Neural crest cell (in vitro differentiated cells): ENCODE results near the gene NUP98. TPM values are rescaled to one million over a fixed set of nuclear protein-coding genes. Genes with fewer than 3 reads are reported as not detected.

ENCODE experiments used
- DNase-seq: peaks from one replicate; pipeline ENCODE4 v3.0.0; 2021; ENCODE audit warnings: low read depth, mixed read lengths, low spot score
- H3K27ac Mint-ChIP-seq: one replicate; pipeline ENCODE4 v1.8.0; 2021; ENCODE audit warnings: mild to moderate bottlenecking, mixed read lengths; ENCODE audit not compliant: unreplicated experiment
- H3K27me3 Mint-ChIP-seq: 2 replicates; pipeline ENCODE4 v1.8.0; 2021; ENCODE audit warnings: low read depth, mild to moderate bottlenecking, mixed read lengths
- H3K36me3 Mint-ChIP-seq: 2 replicates; pipeline ENCODE4 v1.8.0; 2021; ENCODE audit warnings: low read depth, mild to moderate bottlenecking, mixed read lengths
- H3K4me1 Mint-ChIP-seq: 2 replicates; pipeline ENCODE4 v1.8.0; 2021; ENCODE audit warnings: mixed read lengths
- H3K4me3 Mint-ChIP-seq: one replicate; pipeline ENCODE4 v1.8.0; 2021; ENCODE audit warnings: mild to moderate bottlenecking, mixed read lengths
- H3K9me3 Mint-ChIP-seq: 2 replicates; pipeline ENCODE4 v1.8.0; 2021; ENCODE audit warnings: mixed read lengths
- total RNA-seq: library from RNA; stranded (reverse); gene quantifications from 2 replicates; pipeline ENCODE4 v1.2.1, GENCODE V29; 2021
- TF ChIP-seq, protein P1 (sequence below): fragments of 200-600 bp; sonication (generic); conservative IDR thresholded peaks from 2 replicates; pipeline ENCODE4 v1.5.0; 2021; ENCODE audit warnings: antibody characterized with exemption, mild to moderate bottlenecking

The NUP98 gene
- total RNA-seq, 1 donor from 2014 or later: 96.8 TPM

DNA sequence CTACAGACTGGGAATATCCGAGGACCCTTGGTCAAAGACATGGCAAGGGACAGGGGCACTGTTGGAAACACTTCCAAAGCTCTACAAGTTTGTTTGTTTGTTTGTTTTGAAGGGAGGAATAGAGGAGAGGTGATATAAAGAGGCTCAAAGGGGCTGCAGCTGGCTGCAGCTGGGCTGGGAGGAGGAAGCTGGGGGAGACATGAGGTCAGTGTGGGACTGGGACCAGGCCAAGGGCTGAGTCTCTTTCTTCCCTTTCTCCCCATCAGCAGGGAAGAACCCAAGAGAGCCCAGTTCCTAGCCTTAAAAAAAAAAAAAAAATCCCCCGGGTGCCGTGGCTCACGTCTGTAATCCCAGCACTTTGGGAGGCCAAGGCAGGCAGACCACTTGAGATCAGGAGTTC is 38.4 kb upstream of the NUP98 start:
- TF ChIP-seq, protein P1, sequence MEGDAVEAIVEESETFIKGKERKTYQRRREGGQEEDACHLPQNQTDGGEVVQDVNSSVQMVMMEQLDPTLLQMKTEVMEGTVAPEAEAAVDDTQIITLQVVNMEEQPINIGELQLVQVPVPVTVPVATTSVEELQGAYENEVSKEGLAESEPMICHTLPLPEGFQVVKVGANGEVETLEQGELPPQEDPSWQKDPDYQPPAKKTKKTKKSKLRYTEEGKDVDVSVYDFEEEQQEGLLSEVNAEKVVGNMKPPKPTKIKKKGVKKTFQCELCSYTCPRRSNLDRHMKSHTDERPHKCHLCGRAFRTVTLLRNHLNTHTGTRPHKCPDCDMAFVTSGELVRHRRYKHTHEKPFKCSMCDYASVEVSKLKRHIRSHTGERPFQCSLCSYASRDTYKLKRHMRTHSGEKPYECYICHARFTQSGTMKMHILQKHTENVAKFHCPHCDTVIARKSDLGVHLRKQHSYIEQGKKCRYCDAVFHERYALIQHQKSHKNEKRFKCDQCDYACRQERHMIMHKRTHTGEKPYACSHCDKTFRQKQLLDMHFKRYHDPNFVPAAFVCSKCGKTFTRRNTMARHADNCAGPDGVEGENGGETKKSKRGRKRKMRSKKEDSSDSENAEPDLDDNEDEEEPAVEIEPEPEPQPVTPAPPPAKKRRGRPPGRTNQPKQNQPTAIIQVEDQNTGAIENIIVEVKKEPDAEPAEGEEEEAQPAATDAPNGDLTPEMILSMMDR: no peak
- Mint-ChIP-seq H3K27ac (no peak overlapping the region), H3K4me3 (peak overlapping the region; percentile 3), H3K9me3 (no peaks in the 10 kb centered on the region), H3K36me3 (peaks cover 17% of the 10 kb centered on the region), H3K27me3 (no peaks in the 10 kb centered on the region), H3K4me1 (peaks cover 39% of the 10 kb centered on the region)
- DNase-seq: no peak

DNA sequence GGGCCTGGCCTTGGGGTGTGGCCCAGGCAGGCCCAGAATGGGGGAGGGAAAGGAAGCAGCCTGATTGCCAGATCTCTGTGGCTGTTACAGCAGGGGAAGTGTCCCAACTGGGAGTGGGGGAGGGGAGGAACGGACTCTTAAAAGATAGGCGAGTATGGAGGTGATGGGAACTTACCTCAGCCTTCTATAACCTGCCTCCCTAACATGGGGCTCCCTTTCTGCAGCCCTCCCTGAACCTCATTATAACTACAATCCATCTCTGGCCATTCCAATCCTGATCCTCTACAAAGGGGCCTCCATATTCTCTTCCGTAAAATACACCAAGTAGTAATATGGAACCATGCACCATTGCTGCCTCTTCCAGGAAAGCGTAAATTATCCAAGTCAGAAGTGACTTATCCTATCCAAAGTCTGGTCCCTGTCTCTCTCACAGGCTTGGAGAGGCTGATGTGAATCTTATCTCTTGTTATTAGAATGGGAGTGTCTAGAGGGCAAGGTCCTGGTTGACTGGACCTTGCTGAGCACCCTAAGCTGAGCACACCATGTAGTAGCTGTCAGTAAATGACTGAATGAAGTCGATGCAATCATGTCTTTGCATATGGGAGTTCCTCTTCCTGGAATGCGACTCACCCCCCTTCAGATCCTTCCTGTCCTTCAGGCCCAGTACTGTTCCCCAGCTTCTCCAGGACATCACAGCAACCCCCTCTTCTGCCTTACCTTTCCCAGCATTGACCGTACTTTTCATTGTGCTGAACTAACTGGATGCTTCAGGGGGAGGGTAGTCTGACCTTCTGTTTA is 37.5 kb upstream of the NUP98 start:
- H3K9me3 Mint-ChIP-seq: no peaks in the 10 kb centered on the region
- DNase-seq: no peak
- no peaks in the 10 kb centered on the region for H3K27me3 Mint-ChIP-seq
- peaks cover 35% of the 10 kb centered on the region for H3K4me1 Mint-ChIP-seq
- H3K36me3 Mint-ChIP-seq: peaks cover 21% of the 10 kb centered on the region
- TF ChIP-seq, protein P1: no peak
- peak overlapping the region; percentile 11 for H3K4me3 Mint-ChIP-seq
- H3K27ac Mint-ChIP-seq: no peak overlapping the region

DNA sequence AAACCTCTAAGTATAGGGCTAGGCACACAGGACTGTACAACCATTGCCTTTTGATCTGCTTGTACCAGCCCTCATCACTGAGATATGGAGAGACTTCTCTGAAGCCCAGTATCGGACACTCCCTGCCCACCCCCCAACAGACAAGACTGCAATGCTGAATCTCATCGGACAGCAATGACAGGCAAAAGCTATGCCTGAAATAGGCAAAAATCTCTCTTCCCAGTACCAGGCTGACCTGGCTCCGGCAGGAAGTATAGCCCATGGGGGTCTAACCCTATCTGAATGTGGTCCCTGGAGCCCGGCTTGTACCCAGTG is 37.0 kb upstream of the NUP98 start:
- Mint-ChIP-seq H3K36me3 (peaks cover 21% of the 10 kb centered on the region), H3K4me1 (peaks cover 30% of the 10 kb centered on the region), H3K27me3 (no peaks in the 10 kb centered on the region), H3K9me3 (no peaks in the 10 kb centered on the region), H3K4me3 (no peak overlapping the region), H3K27ac (peak overlapping the region; percentile 27)
- TF ChIP-seq, protein P1: no peak
- no peak for DNase-seq

DNA sequence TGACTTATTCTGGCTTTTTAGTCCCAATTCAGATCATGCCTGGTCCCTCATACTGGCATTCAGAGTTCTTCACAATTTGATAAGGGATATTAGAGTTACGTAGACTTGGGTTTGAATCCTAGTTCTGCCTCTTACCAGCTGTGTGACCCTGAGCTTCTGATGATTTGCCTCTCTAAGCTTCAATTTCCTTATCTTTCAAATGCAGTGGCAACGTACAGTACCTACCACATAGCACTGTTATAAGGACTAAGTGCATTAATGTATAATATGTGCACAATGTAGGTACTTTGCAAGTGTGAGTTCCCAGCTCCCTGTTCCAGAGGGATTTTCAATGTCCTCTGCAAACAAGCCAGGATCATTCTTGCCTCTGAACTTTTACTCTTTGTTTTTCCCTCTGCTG is 36.1 kb upstream of the NUP98 start:
- Mint-ChIP-seq H3K27me3 (no peaks in the 10 kb centered on the region), H3K36me3 (peaks cover 21% of the 10 kb centered on the region), H3K4me3 (no peak overlapping the region), H3K27ac (no peak overlapping the region), H3K9me3 (no peaks in the 10 kb centered on the region), H3K4me1 (peaks cover 23% of the 10 kb centered on the region)
- DNase-seq: no peak
- TF ChIP-seq, protein P1: no peak

DNA sequence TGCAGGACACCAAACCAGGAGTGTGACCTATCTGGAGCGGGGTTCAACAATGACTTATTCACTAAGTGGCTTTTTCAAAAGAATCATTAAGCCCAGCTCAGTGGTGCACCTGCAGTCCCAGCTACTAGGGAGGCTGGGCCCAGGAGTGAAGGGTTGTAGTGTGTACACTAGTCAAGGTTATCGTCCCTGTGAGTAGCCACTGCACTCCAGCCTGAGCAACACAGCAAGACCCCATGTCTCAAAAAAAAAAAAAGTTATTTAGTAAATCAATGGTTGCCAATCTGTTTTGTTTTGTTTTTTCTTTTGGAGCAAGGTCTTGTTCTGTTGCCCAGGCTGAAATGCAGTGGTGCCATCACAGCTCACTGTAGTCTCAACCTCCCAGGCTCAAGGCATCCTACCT is 35.5 kb upstream of the NUP98 start:
- Mint-ChIP-seq H3K27me3 (no peaks in the 10 kb centered on the region), H3K27ac (no peak overlapping the region), H3K4me1 (peaks cover 22% of the 10 kb centered on the region), H3K36me3 (peaks cover 25% of the 10 kb centered on the region), H3K4me3 (no peak overlapping the region), H3K9me3 (no peaks in the 10 kb centered on the region)
- no peak for DNase-seq
- TF ChIP-seq, protein P1: no peak
